Transverse colon (tissue), 4 donors: ENCODE data around the gene MYBPC2.
A peak's percentile ranks its signal among the peaks of the same experiment; 100 is the strongest.

Experiments used
- CTCF ChIP-seq, 5 experiments: fragments of 200-600 bp in 3 of 5; fragments of 450-650 bp in 2 of 5; sonication (generic) in 3 of 5; IDR thresholded peaks; 1 replicate in 2 of 5; 2 replicates in 3 of 5; pipeline ENCODE4 v1.5.1; 2016 to 2017; ENCODE audit warnings: antibody characterized with exemption in 5 of 5, inconsistent platforms in 3 of 5, mild to moderate bottlenecking in 2 of 5, moderate library complexity in 1 of 5
- POLR2AphosphoS5 ChIP-seq, 3 donors: sonication (generic); formaldehyde crosslinking; IDR thresholded peaks; one replicate each; pipeline ENCODE4 v1.6.1; 2016; ENCODE audit warnings: antibody characterized with exemption in 3 of 3

GRCh38 chr19:50486823-50487515 lies 54.3 kb downstream of the MYBPC2 start:
- TF ChIP-seq CTCF (IDR thresholded peaks at IDR 0.05) (peak in 2 of 5 experiments; percentile 33 to 38), POLR2AphosphoS5 (IDR thresholded peaks at IDR 0.05) (no peak)
